Stomach (tissue), 9 donors: ENCODE data around the gene MTHFSD. TPM values are rescaled to one million over a fixed set of nuclear protein-coding genes. Genes with fewer than 3 reads are reported as not detected.

ENCODE experiments used
- DNase-seq, 2 donors: peaks; one replicate each; pipeline versions ENCODE4 v3.0.0 to v3.0.0-alpha.2; 2013 to 2019
- H3K27ac ChIP-seq, 5 donors: fragments of 200-600 bp in 4 of 5; sonication (generic) in 4 of 5; one replicate each; pipeline ENCODE4 v1.5.1; 2013 to 2019; ENCODE audit warnings: mild to moderate bottlenecking in 1 of 5, moderate library complexity in 1 of 5
- H3K27me3 ChIP-seq, 3 donors: fragments of 200-600 bp; sonication (generic); one replicate each; pipeline ENCODE4 v1.5.1; 2017 to 2019; ENCODE audit warnings: mixed run types in 1 of 3
- H3K36me3 ChIP-seq, 4 donors: fragments of 200-600 bp; sonication (generic); 1 replicate in 3 of 4; 2 replicates in 1 of 4; pipeline ENCODE4 v1.5.1; 2016 to 2019
- H3K4me1 ChIP-seq, 4 donors: fragments of 200-600 bp; sonication (generic); one replicate each; pipeline ENCODE4 v1.5.1; 2016 to 2019
- H3K4me3 ChIP-seq, 4 donors: fragments of 200-600 bp; sonication (generic) in 3 of 4; one replicate each; pipeline ENCODE4 v1.5.1; 2016 to 2019; ENCODE audit warnings: mild to moderate bottlenecking in 1 of 4
- H3K9me3 ChIP-seq, 4 donors: fragments of 200-600 bp; sonication (generic); one replicate each; pipeline ENCODE4 v1.5.1; 2016 to 2019
- CTCF ChIP-seq, 7 experiments: fragments of 450-650 bp in 4 of 7; fragments of 200-600 bp in 3 of 7; sonication (generic) in 3 of 7; IDR thresholded peaks; one replicate each; pipeline ENCODE4 v1.5.1; 2016 to 2019; ENCODE audit warnings: antibody characterized with exemption in 7 of 7, control low read depth in 2 of 7, mild to moderate bottlenecking in 1 of 7
- EP300 ChIP-seq: sonication (generic); formaldehyde crosslinking; IDR thresholded peaks from one replicate; pipeline ENCODE4 v1.6.1; 2017; ENCODE audit warnings: antibody characterized with exemption
- POLR2A ChIP-seq, 4 donors: fragments of 450-650 bp; IDR thresholded peaks; one replicate each; pipeline ENCODE4 v1.6.1; 2016; ENCODE audit warnings: antibody characterized with exemption in 4 of 4, control low read depth in 2 of 4, mild to moderate bottlenecking in 1 of 4, moderate library complexity in 1 of 4
- POLR2AphosphoS5 ChIP-seq, 3 donors: sonication (generic); formaldehyde crosslinking; IDR thresholded peaks; one replicate each; pipeline ENCODE4 v1.6.1; 2016; ENCODE audit warnings: antibody characterized with exemption in 3 of 3
- WGBS, 5 donors: extraction: QIAGEN DNeasy Blood & Tissue Kit in 3 of 5; methylation state at CpG; one replicate each; pipeline versions ENCODE4 v1.1.5 to v1.1.7; 2013 to 2018; 5-methylcytosine and 5-hydroxymethylcytosine counted together
- intact Hi-C: fragments of 100-400 bp; cut with DNase I; formaldehyde crosslinking; loops from one replicate; pipeline ENCODE4 v1.15.1; 2023; ENCODE audit warnings: low total_unique reads
- polyA plus RNA-seq, 3 donors: library from polyadenylated mRNA; stranded (reverse); fragments of 200-250 nt; gene quantifications; one replicate each; pipeline ENCODE4 v1.2.3, GENCODE V29; 2013
- total RNA-seq, 5 donors: library from RNA; depleted of rRNA; stranded (reverse); fragments of >200 nt; gene quantifications; one replicate each; pipeline versions ENCODE4 v1.1.0 to v1.2.3, GENCODE V29; 2014 to 2016
- donor health status: healthy with polysubstance abuse.
- donor health status: Bipolar disorder and iron deficiency.
- donor health status: healthy.

MTHFSD gene
- total and polyA plus RNA-seq, 8 donors = 3.5 to 23.1 (median 7.7) TPM

DNA sequence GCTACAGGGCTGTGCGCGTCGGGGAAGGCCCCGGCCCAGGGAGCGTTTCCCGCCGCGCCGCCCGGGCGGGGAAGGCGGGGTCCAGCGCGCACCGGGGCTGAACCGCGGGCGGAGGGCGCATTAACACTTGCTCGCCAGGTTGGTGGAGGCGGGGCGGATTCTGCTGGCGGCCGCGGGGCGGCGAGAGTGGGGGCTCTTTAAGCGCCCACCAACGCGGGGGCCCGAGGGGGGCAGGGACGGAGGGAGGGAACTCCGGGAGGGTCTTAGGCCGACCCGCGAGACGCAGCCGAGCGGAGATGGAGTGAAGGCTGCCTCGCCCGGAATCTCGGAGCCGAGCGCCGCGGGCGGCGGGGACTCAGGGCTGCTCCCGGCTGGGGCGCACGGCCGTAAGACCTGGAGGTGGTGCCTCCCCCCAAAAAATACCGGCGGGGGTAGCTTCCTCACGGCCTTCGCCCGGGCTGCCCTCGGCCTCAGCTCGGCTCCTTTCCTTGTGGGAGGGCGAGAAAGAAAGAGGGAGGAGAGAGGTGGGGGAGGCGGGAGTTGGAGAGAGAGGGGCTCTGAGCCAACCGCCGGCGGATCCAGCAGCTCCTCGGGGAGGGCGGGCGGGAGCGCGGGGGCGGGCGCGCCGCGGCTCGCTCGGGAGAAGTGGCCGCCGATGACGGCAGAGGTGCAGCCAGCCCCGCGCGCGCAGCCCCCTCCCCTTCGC lies 45.1 kb downstream of the MTHFSD start:
- H3K27ac ChIP-seq = peak overlapping the region; percentile 86 to 99 (median 91)
- DNase-seq = peak; percentile 46 to 94
- no peak for TF ChIP-seq CTCF (IDR thresholded peaks at IDR 0.05)
- TF ChIP-seq POLR2A (IDR thresholded peaks at IDR 0.05) = peak in 1 of 4 donors; percentile 26
- TF ChIP-seq EP300 = no peak
- TF ChIP-seq POLR2AphosphoS5 (IDR thresholded peaks at IDR 0.05) = peak; percentile 33 to 86 (median 41)
- H3K27me3 ChIP-seq = peaks cover 0 to 100% (median 94%) of the 10 kb centered on the region in 3 donors
- intact Hi-C loops = loop anchor here (10.0 kb wide), 1 partner anchor 165 kb away; no protein-coding TSS in a partner anchor
- WGBS, 5 donors = 1% methylated on average over 42 to 80 of the region's 84 CpGs
- H3K4me1 ChIP-seq = peaks cover 24 to 61% (median 45%) of the 10 kb centered on the region in 4 donors
- H3K9me3 ChIP-seq = no peaks in the 10 kb centered on the region
- H3K36me3 ChIP-seq = peaks cover 0 to 33% (median 0%) of the 10 kb centered on the region in 4 donors
- H3K4me3 ChIP-seq = peak overlapping the region; percentile 53 to 73 (median 66)

GRCh38 chr16:86508947-86509758 lies 45.9 kb downstream of the MTHFSD start:
- intact Hi-C loops = loop anchor here (10.0 kb wide), 1 partner anchor 164 kb away; no protein-coding TSS in a partner anchor
- DNase-seq = peak in 1 of 2 donors; percentile 84
- WGBS, 5 donors = 0 to 1% (median 1%) methylated on average over 67 to 79 of the region's 79 CpGs
- H3K4me3 ChIP-seq = peak overlapping the region; percentile 53 to 73 (median 66)
- peak overlapping the region; percentile 86 to 99 (median 91) for H3K27ac ChIP-seq
- H3K4me1 ChIP-seq = peaks cover 24 to 64% (median 45%) of the 10 kb centered on the region in 4 donors
- peaks cover 0 to 100% (median 96%) of the 10 kb centered on the region in 3 donors for H3K27me3 ChIP-seq
- H3K9me3 ChIP-seq = no peaks in the 10 kb centered on the region
- peak; percentile 18 to 50 (median 44) for TF ChIP-seq POLR2AphosphoS5 (IDR thresholded peaks at IDR 0.05)
- no peak for TF ChIP-seq EP300
- TF ChIP-seq CTCF (IDR thresholded peaks at IDR 0.05) = no peak
- TF ChIP-seq POLR2A (IDR thresholded peaks at IDR 0.05) = no peak
- peaks cover 0 to 28% (median 0%) of the 10 kb centered on the region in 4 donors for H3K36me3 ChIP-seq

DNA sequence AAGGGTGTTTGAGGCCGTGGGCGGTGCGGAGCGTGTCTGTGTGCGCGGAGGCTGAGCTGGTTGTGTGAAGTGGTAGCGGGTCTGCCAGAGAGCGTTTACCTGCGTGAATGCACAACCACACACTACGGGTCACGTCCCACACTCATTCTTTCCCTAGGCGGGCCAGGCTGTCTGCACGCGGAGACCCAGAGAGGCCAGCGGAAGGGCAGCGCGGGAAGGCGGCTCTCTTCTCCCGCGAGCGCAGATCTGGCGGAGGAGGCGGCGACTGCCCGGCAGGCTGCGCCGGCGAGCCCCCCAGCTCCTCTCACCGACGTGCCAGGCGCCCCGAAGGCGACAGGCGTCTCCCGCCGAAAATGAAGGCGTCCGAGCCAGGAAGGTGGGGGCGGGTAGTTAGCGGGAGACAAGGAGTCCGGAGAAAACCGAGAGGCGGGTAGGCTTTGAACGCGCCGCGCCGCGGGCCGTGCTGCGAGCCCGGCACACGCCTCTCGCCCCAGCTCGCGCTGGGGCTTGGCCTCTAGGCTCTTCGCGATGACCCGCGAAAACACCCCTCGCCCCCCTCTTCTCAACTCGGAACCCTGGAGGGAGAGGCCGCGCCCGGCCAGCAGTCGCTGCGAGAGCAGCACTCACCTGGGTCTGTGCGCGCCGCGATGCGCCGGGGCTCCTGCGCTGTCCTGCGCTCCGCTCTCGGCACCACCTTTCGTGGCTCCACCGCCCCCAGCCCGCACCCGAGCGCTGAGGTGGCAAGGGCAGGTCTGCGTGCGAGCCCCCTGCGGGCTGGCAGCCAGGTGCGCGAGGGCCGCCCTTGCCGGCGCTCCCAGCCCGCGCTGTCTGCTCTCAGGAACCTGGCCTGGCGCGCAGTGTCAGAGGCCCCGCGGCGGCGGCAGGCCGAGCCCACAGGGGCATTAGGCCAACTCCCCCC lies 46.7 kb downstream of the MTHFSD start:
- intact Hi-C loops = loop anchor here (10.0 kb wide), 1 partner anchor 163 kb away; no protein-coding TSS in a partner anchor
- H3K4me3 ChIP-seq = peak overlapping the region; percentile 53 to 73 (median 66)
- peak overlapping the region; percentile 86 to 99 (median 91) for H3K27ac ChIP-seq
- peak in 1 of 2 donors; percentile 66 for DNase-seq
- 1 to 5% (median 4%) methylated on average over 59 to 99 of the region's 99 CpGs for WGBS, 5 donors
- no peak for TF ChIP-seq CTCF (IDR thresholded peaks at IDR 0.05)
- peak in 2 of 3 donors; percentile 13 to 18 for TF ChIP-seq POLR2AphosphoS5 (IDR thresholded peaks at IDR 0.05)
- TF ChIP-seq EP300 = no peak
- peaks cover 0 to 21% (median 0%) of the 10 kb centered on the region in 4 donors for H3K36me3 ChIP-seq
- H3K9me3 ChIP-seq = no peaks in the 10 kb centered on the region
- H3K27me3 ChIP-seq = peaks cover 0 to 100% (median 96%) of the 10 kb centered on the region in 3 donors
- peaks cover 24 to 64% (median 45%) of the 10 kb centered on the region in 4 donors for H3K4me1 ChIP-seq
